Naive thymus-derived CD8-positive, alpha-beta T cell (primary cell): Measurements from ENCODE around the gene SATB2. TPM values are rescaled to one million over a fixed set of nuclear protein-coding genes. Genes with fewer than 3 reads are reported as not detected.

ENCODE experiments used
- ATAC-seq, 2 donors: fragments of 150-1000 bp; cut with Tn5 transposase in 1 of 2; sonication (Bioruptor Pico), chemical (Tn5 transposase) in 1 of 2; 1 replicate in 1 of 2; 2 replicates in 1 of 2; pipeline ENCODE4 v1.10.0; 2021; ENCODE audit warnings: mild to moderate bottlenecking in 2 of 2, moderate library complexity in 2 of 2
- POLR2A ChIA-PET: fragments of 350-600 bp; sonication (Branson Sonifier 250); formaldehyde crosslinking; loops from one replicate; lab custom pipeline; 2021; ENCODE audit warnings: antibody characterized with exemption; lab: Charles Lee
- DNase-seq, 10 donors: peaks; one replicate each; pipeline versions ENCODE4 v3.0.0 to v3.0.0-alpha.2; 2020 to 2022
- H3K27ac Mint-ChIP-seq, 10 donors: one replicate each; pipeline ENCODE4 v1.8.0; 2020 to 2022; ENCODE audit warnings: mild to moderate bottlenecking in 10 of 10, mixed read lengths in 10 of 10, moderate library complexity in 4 of 10, inconsistent platforms in 1 of 10
- H3K27me3 Mint-ChIP-seq, 5 donors: one replicate each; pipeline ENCODE4 v1.8.0; 2021 to 2022; ENCODE audit warnings: mixed read lengths in 5 of 5
- H3K36me3 Mint-ChIP-seq, 3 donors: one replicate each; pipeline ENCODE4 v1.8.0; 2020 to 2022; ENCODE audit warnings: mixed read lengths in 3 of 3, mild to moderate bottlenecking in 2 of 3, inconsistent platforms in 1 of 3
- H3K4me1 Mint-ChIP-seq, 4 donors: one replicate each; pipeline ENCODE4 v1.8.0; 2021 to 2022; ENCODE audit warnings: mixed read lengths in 4 of 4
- H3K4me3 Mint-ChIP-seq, 10 donors: one replicate each; pipeline ENCODE4 v1.8.0; 2020 to 2022; ENCODE audit warnings: mild to moderate bottlenecking in 10 of 10, mixed read lengths in 10 of 10, moderate library complexity in 6 of 10, inconsistent platforms in 1 of 10
- H3K9me3 Mint-ChIP-seq, 9 donors: one replicate each; pipeline ENCODE4 v1.8.0; 2020 to 2022; ENCODE audit warnings: mixed read lengths in 9 of 9, mild to moderate bottlenecking in 3 of 9, inconsistent platforms in 1 of 9, moderate library complexity in 1 of 9
- polyA plus RNA-seq, 3 donors: library from polyadenylated mRNA; unstranded; fragments of 300-500 nt; fragmentation: Illumina TruSeq; gene quantifications; one replicate each; pipeline ENCODE4 v1.2.3, GENCODE V29; 2021
- total RNA-seq, 8 experiments: library from RNA in 2 of 8; stranded (reverse) in 2 of 8; gene quantifications; one replicate each; pipeline ENCODE4 v1.2.3 and lab custom pipeline; 2021 to 2026

The SATB2 gene
- total and polyA plus RNA-seq, 5 experiments from 2014 or later, result 0.02 to 0.74 (median 0.46) TPM; not detected in 1

DNA sequence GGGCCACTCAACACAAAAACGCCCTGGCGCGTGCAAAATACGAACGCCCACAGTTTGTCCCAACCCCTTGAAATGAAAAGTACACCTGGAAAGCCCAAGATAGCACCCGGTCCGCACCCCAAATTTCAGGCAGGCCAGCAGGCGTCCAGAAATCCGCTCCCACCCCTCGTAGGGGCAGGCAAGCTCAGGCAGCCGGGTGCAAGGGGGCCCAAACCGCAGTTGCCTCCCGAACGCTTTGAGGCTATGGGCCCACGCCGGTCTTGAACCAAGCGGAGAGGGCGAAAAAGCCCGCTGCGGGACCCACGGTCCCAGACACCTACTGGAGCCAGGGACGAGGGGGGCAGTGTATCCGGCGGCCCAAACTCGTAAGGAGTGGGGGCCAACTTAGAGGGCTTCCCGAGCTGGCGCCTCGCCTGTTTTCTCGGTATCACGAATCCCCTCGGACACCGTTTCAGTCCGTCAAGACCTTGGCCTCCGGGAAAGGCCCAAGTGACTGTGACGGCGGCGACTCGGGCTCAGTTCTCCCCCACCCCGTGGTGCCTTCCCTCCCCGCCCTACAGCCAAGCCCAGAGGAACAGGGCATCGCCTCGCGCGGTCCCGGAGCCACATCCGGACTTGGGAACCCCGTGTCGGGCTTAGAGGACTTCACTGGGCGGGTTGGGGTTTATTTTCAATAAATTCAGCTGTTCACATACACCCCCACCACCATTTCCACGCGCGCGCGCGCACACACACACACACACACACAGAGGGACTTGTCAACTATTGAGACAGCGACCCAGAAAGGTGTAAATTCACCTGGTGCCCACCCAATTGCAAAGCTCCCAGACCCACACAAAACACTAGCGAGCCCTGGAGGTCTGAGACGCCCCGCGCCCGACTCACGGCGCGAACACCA is 6.2 kb upstream of the SATB2 start:
- POLR2A ChIA-PET, result no interaction called here
- H3K4me3 Mint-ChIP-seq, result peak overlapping the region in 9 of 10 donors; percentile 12 to 71 (median 50)
- H3K27ac Mint-ChIP-seq, result no peak overlapping the region
- DNase-seq, result no peak
- H3K27me3 Mint-ChIP-seq, result peaks cover 47 to 82% (median 64%) of the 10 kb centered on the region in 5 donors
- peaks cover 5 to 29% (median 14%) of the 10 kb centered on the region in 3 donors for H3K36me3 Mint-ChIP-seq
- peaks cover 0 to 39% (median 17%) of the 10 kb centered on the region in 9 donors for H3K9me3 Mint-ChIP-seq
- ATAC-seq, result no peak
- H3K4me1 Mint-ChIP-seq, result peaks cover 16 to 33% (median 27%) of the 10 kb centered on the region in 4 donors

DNA sequence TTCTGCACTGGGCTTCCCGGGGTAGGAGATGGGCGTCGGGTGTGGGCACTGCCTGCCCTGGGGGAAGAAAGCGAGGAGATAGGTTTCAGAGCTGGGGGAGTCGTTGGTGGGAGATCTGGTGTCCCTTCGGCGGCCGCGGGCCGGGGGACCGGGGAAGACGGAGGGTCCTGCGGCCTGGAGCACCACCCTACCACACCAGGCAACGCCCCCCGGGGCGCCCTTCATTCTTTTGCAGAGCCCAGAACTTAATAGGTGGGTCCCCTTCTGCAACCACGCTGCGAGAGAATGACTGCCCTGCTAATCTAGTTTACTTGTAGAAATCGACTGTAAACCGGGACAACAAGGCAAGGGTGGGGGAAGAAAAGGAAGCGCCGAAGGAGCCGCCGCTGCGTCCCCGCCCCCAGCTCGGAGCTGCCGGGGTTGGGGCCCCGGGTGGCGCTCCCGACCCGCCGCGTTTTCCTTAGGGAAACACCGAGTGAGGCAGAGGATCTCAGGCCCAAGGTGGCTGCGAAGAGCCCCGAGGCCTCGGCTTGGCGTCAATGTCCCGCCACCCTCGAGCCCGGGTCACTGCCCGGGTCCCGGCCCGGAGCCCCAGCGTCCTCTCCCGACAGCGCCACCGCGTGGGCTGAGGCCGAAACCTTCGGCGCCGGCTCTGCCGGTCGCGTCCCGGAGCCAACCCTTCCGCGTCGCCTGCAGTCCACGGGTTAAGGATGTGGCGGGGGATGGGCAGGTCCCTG is 5.4 kb upstream of the SATB2 start:
- POLR2A ChIA-PET, result no interaction called here
- DNase-seq, result peak in 5 of 10 donors; percentile 43 to 57 (median 48)
- H3K9me3 Mint-ChIP-seq, result peaks cover 0 to 37% (median 17%) of the 10 kb centered on the region in 9 donors
- peak overlapping the region in 8 of 10 donors; percentile 41 to 64 (median 54) for H3K4me3 Mint-ChIP-seq
- peaks cover 5 to 27% (median 11%) of the 10 kb centered on the region in 3 donors for H3K36me3 Mint-ChIP-seq
- H3K4me1 Mint-ChIP-seq, result peaks cover 13 to 31% (median 23%) of the 10 kb centered on the region in 4 donors
- no peak overlapping the region for H3K27ac Mint-ChIP-seq
- H3K27me3 Mint-ChIP-seq, result peaks cover 43 to 75% (median 58%) of the 10 kb centered on the region in 5 donors
- peak; percentile 39 to 59 for ATAC-seq

GRCh38 chr2:199462347-199462955 is 4.7 kb upstream of the SATB2 start:
- POLR2A ChIA-PET, result no interaction called here
- Mint-ChIP-seq H3K4me3 (peak overlapping the region in 5 of 10 donors; percentile 2 to 57 (median 30)), H3K36me3 (peaks cover 5 to 22% (median 8%) of the 10 kb centered on the region in 3 donors), H3K9me3 (peaks cover 0 to 35% (median 17%) of the 10 kb centered on the region in 9 donors), H3K27me3 (peaks cover 39 to 73% (median 51%) of the 10 kb centered on the region in 5 donors), H3K27ac (peak overlapping the region in 1 of 10 donors; percentile 59), H3K4me1 (peaks cover 13 to 29% (median 24%) of the 10 kb centered on the region in 4 donors)
- DNase-seq, result no peak
- no peak for ATAC-seq

- H3K27me3 Mint-ChIP-seq, result peaks cover 41 to 72% (median 48%) of the 10 kb centered on the region in 5 donors
- H3K4me1 Mint-ChIP-seq, result peaks cover 16 to 35% (median 29%) of the 10 kb centered on the region in 4 donors
- peaks cover 5 to 21% (median 8%) of the 10 kb centered on the region in 3 donors for H3K36me3 Mint-ChIP-seq
- POLR2A ChIA-PET, result no interaction called here
- peaks cover 0 to 34% (median 17%) of the 10 kb centered on the region in 9 donors for H3K9me3 Mint-ChIP-seq
- H3K27ac Mint-ChIP-seq, result peak overlapping the region in 1 of 10 donors; percentile 79
- peak overlapping the region in 4 of 10 donors; percentile 2 to 54 (median 22) for H3K4me3 Mint-ChIP-seq
- ATAC-seq (no peak), DNase-seq (no peak)
Observed at GRCh38 chr2:199461711-199462346, 4.1 kb upstream of the SATB2 start.

- ATAC-seq, result no peak
- Mint-ChIP-seq H3K4me1 (peaks cover 13 to 41% (median 35%) of the 10 kb centered on the region in 4 donors), H3K27me3 (peaks cover 36 to 70% (median 46%) of the 10 kb centered on the region in 5 donors), H3K4me3 (peak overlapping the region in 4 of 10 donors; percentile 4 to 37 (median 30)), H3K9me3 (peaks cover 0 to 33% (median 14%) of the 10 kb centered on the region in 9 donors), H3K27ac (peak overlapping the region in 2 of 10 donors; percentile 49 to 60), H3K36me3 (peaks cover 5 to 14% (median 6%) of the 10 kb centered on the region in 3 donors)
- no peak for DNase-seq
- POLR2A ChIA-PET, result no interaction called here
Observed at GRCh38 chr2:199460846-199461710, 3.3 kb upstream of the SATB2 start.

GRCh38 chr2:199460101-199460671 is 2.4 kb upstream of the SATB2 start:
- Mint-ChIP-seq H3K4me1 (peaks cover 13 to 44% (median 36%) of the 10 kb centered on the region in 4 donors), H3K36me3 (peaks cover 5 to 9% (median 7%) of the 10 kb centered on the region in 3 donors), H3K9me3 (peaks cover 0 to 26% (median 9%) of the 10 kb centered on the region in 9 donors), H3K27me3 (peaks cover 31 to 68% (median 41%) of the 10 kb centered on the region in 5 donors), H3K27ac (peak overlapping the region in 2 of 10 donors; percentile 74 to 92), H3K4me3 (peak overlapping the region; percentile 89 to 97 (median 94))
- ATAC-seq (no peak), DNase-seq (no peak)
- POLR2A ChIA-PET, result no interaction called here

DNA sequence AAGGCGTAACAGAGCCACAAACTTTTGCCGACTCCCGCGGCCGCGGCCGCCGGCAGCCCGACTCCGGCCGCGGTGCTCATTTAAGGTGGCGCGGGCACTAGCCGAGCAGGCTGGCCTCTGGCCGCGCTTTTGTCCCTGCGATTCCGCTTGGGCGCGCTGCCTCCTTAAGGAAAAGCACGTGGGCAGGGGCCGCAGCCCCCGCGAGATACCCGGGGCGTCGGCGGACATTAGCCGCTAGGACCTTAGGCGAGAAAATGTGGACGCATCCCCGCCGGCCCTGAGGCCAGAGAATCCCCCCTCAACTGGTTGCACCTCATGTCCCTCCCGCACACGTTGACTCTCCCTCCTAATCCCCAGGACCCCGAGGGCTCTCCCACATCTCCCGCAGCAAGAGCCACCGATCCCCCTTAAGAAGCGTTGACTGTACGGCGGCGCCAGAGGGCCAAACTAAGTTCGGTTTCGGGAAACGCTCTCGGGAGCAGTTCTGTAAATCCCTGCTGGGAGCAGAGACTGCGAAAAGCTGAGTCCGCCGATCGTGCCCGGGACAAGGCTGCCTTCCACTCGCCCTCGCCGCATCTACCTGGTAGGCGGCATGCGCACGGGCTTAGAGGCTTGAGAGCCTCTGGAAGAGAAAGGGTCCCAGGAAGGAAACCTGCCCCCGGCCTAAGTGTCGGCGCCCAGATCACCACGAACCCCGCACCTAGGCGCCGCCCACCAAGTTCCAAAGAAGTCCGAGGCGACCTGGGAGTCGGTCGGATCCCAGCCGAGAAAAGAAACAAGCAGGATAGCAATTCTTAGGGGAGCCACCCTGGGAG is 1.8 kb upstream of the SATB2 start:
- peak overlapping the region in 9 of 10 donors; percentile 28 to 92 (median 77) for H3K27ac Mint-ChIP-seq
- POLR2A ChIA-PET, result no interaction called here
- peak overlapping the region; percentile 89 to 97 (median 94) for H3K4me3 Mint-ChIP-seq
- peaks cover 11 to 43% (median 33%) of the 10 kb centered on the region in 4 donors for H3K4me1 Mint-ChIP-seq
- peak in 8 of 10 donors; percentile 32 to 82 (median 57) for DNase-seq
- H3K27me3 Mint-ChIP-seq, result peaks cover 31 to 63% (median 42%) of the 10 kb centered on the region in 5 donors
- peaks cover 0 to 23% (median 9%) of the 10 kb centered on the region in 9 donors for H3K9me3 Mint-ChIP-seq
- H3K36me3 Mint-ChIP-seq, result peaks cover 4 to 7% (median 5%) of the 10 kb centered on the region in 3 donors
- peak; percentile 13 to 28 for ATAC-seq

GRCh38 chr2:199458806-199459285 is 1.1 kb upstream of the SATB2 start:
- H3K27ac Mint-ChIP-seq, result peak overlapping the region in 1 of 10 donors; percentile 66
- H3K4me1 Mint-ChIP-seq, result peaks cover 11 to 40% (median 31%) of the 10 kb centered on the region in 4 donors
- POLR2A ChIA-PET, result no interaction called here
- DNase-seq, result peak in 2 of 10 donors; percentile 37 to 45
- peak; percentile 37 to 46 for ATAC-seq
- peak overlapping the region; percentile 30 to 96 (median 94) for H3K4me3 Mint-ChIP-seq
- H3K27me3 Mint-ChIP-seq, result peaks cover 31 to 68% (median 46%) of the 10 kb centered on the region in 5 donors
- peaks cover 0 to 19% (median 9%) of the 10 kb centered on the region in 9 donors for H3K9me3 Mint-ChIP-seq
- H3K36me3 Mint-ChIP-seq, result peaks cover 4 to 7% (median 5%) of the 10 kb centered on the region in 3 donors

DNA sequence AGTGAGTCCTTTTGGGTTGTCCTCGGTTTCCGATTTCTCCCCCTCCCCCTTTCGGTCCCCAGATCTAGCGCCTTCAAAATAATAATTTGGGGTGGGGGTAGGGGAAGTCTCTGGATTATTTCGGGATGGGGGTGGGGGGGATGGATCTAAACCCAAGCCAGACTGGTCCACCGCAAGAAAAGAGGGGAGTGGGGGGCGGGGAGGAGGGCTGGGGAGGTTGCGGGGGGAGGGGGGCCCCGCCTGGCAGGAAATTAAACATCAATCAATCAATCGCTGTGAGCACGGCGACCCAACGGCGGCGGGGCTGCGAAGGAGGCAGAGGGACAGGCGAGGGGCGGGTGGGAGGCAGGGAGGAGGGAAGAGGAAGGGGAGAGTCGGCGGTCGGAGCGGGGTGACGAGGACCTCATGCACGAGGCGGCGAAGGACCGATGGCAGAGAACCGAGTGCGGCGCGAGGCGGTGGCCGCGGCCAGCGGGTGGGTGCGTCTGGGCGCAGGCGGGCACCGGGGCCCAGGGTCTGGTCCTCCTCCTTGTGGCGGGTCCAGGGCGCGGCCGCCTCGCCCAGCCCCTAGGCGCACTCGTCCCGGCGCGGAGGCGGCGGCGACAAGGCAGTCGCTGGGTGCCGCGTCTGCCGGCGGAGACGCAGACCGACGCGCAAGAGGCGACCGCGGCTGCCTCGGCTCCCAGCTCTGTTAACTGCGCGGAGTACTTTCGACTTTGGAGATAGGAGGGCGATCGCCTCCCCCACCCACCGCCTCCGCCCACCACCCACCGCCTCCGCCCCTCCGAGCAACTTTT is 468 bp upstream of the SATB2 start:
- peak; percentile 48 to 50 for ATAC-seq
- H3K36me3 Mint-ChIP-seq, result peaks cover 4 to 7% (median 5%) of the 10 kb centered on the region in 3 donors

More for the DNA sequence above, 468 bp upstream of the SATB2 start:
- peaks cover 31 to 68% (median 49%) of the 10 kb centered on the region in 5 donors for H3K27me3 Mint-ChIP-seq
- DNase-seq, result peak in 2 of 10 donors; percentile 37 to 40
- POLR2A ChIA-PET, result no interaction called here
- H3K27ac Mint-ChIP-seq, result peak overlapping the region in 1 of 10 donors; percentile 91
- peaks cover 0 to 19% (median 9%) of the 10 kb centered on the region in 9 donors for H3K9me3 Mint-ChIP-seq
- peaks cover 11 to 36% (median 31%) of the 10 kb centered on the region in 4 donors for H3K4me1 Mint-ChIP-seq
- H3K4me3 Mint-ChIP-seq, result peak overlapping the region; percentile 66 to 96 (median 82)
